K562 (cell line): ENCODE results near the gene TSC22D2. TPM values are rescaled to one million over a fixed set of nuclear protein-coding genes. Genes with fewer than 3 reads are reported as not detected.

Experiments
- CAMTA2 ChIP-seq: fragments of 250-450 bp; sonication (Bioruptor Pico); conservative IDR thresholded peaks from 2 replicates; pipeline ENCODE4 v1.5.1; 2022
- CC2D1A ChIP-seq: fragments of 450-650 bp; IDR thresholded peaks from 2 replicates; pipeline ENCODE4 v1.6.1; 2017; ENCODE audit warnings: mild to moderate bottlenecking
- CHCHD3 ChIP-seq: fragments of 250-450 bp; sonication (Bioruptor Pico); IDR thresholded peaks from 2 replicates; pipeline ENCODE4 v2.1.2; 2022; ENCODE audit warnings: mild to moderate bottlenecking
- ELF2 ChIP-seq: fragments of 250-450 bp; sonication (Bioruptor Pico); IDR thresholded peaks from 2 replicates; pipeline ENCODE4 v1.5.0; 2021; ENCODE audit warnings: mild to moderate bottlenecking
- NCOA2 ChIP-seq, 2 experiments: fragments of 450-650 bp; IDR thresholded peaks; 2 replicates each; pipeline ENCODE4 v1.6.1; 2018; ENCODE audit warnings: mild to moderate bottlenecking in 2 of 2, moderate library complexity in 1 of 2; ENCODE audit not compliant: partially characterized antibody in 2 of 2
- SUPT5H ChIP-seq: fragments of 450-650 bp; IDR thresholded peaks from 2 replicates; pipeline ENCODE4 v1.6.1; 2016
- ZC3H8 ChIP-seq: fragments of 450-650 bp; IDR thresholded peaks from 2 replicates; pipeline ENCODE4 v1.6.1; 2017
- ZFP30 ChIP-seq: fragments of 250-450 bp; sonication (Bioruptor Pico); IDR thresholded peaks from 2 replicates; pipeline ENCODE4 v1.8.0; 2022; ENCODE audit warnings: moderate library complexity, mild to moderate bottlenecking, inconsistent platforms, borderline replicate concordance
- ZNF133 ChIP-seq: fragments of 250-450 bp; sonication (Bioruptor Pico); IDR thresholded peaks from 2 replicates; pipeline ENCODE4 v1.4.0; 2020; ENCODE audit warnings: mild to moderate bottlenecking
- ZNF146 ChIP-seq: IDR thresholded peaks from one replicate; pipeline ENCODE4 v1.6.1; 2018; ENCODE audit warnings: missing compliant biosample characterization; ENCODE audit not compliant: unreplicated experiment
- polyA plus RNA-seq, 8 experiments: library from polyadenylated mRNA; depleted of rRNA in 4 of 8; stranded (reverse) in 5 of 8; unstranded in 3 of 8; fragments of >200 nt; fragmentation: Nextera tagmentation in 2 of 8; fragmentation: Illumina TruSeq in 1 of 8; extraction: Ambion mirVana in 2 of 8; extraction: Trizol in 1 of 8; gene quantifications; 2 replicates each; pipeline versions ENCODE4 v1.2.1 to v1.2.3, GENCODE V29; 2011 to 2014; ENCODE audit warnings: inconsistent platforms in 1 of 8, missing spikeins in 1 of 8
- total RNA-seq, 7 experiments: library from RNA; depleted of rRNA in 6 of 7; stranded (reverse); fragments of >200 nt in 6 of 7; fragmentation: Illumina TruSeq in 2 of 7; extraction: Trizol in 2 of 7; gene quantifications; 2 replicates each; pipeline versions ENCODE4 v1.2.1 to v1.2.3, GENCODE V29; 2011 to 2021; ENCODE audit warnings: low replicate concordance in 1 of 7
- TF ChIP-seq, protein P1 (sequence below): sonication (generic); formaldehyde crosslinking; IDR thresholded peaks from 2 replicates; pipeline ENCODE4 v1.8.1; 2023; ENCODE audit warnings: missing genetic modification reagents, mild to moderate bottlenecking, borderline replicate concordance
- TF ChIP-seq, protein P2 (sequence below): fragments of 450-650 bp; formaldehyde crosslinking; IDR thresholded peaks from 2 replicates; pipeline ENCODE4 v1.4.0; 2020; ENCODE audit warnings: mild to moderate bottlenecking, moderate library complexity
- TF ChIP-seq, protein P3 (sequence below): sonication (generic); formaldehyde crosslinking; IDR thresholded peaks from 2 replicates; pipeline ENCODE4 v1.9.0; 2022; ENCODE audit warnings: mild to moderate bottlenecking, missing genetic modification reagents
- TF ChIP-seq, protein P4 (sequence below): sonication (generic); formaldehyde crosslinking; IDR thresholded peaks from 2 replicates; pipeline ENCODE4 v1.8.1; 2023; ENCODE audit warnings: mild to moderate bottlenecking, missing genetic modification reagents
- TF ChIP-seq, protein P5 (sequence below), 3 experiments: IDR thresholded peaks in 2 of 3; conservative IDR thresholded peaks in 1 of 3; 2 replicates each; pipeline ENCODE4 v1.5.1; 2011 to 2012; ENCODE audit warnings: low read length in 3 of 3, mild to moderate bottlenecking in 3 of 3, control low read depth in 2 of 3, improper control_type of control experiment in 1 of 3, inconsistent platforms in 1 of 3, low read depth in 1 of 3, mixed read lengths in 1 of 3, moderate library complexity in 1 of 3; ENCODE audit not compliant: insufficient read depth in 2 of 3
- TF ChIP-seq, protein P6 (sequence below): fragments of 250-450 bp; sonication (Bioruptor Pico); IDR thresholded peaks from 2 replicates; pipeline ENCODE4 v1.8.0; 2022; ENCODE audit warnings: moderate library complexity, mild to moderate bottlenecking, inconsistent platforms

TSC22D2 gene
- total and polyA plus RNA-seq, 9 of the 15 experiments (the other 6 are each of a cell fraction or from before 2014, with no cell fraction given) = 5.5 to 44.0 (median 19.3) TPM

DNA sequence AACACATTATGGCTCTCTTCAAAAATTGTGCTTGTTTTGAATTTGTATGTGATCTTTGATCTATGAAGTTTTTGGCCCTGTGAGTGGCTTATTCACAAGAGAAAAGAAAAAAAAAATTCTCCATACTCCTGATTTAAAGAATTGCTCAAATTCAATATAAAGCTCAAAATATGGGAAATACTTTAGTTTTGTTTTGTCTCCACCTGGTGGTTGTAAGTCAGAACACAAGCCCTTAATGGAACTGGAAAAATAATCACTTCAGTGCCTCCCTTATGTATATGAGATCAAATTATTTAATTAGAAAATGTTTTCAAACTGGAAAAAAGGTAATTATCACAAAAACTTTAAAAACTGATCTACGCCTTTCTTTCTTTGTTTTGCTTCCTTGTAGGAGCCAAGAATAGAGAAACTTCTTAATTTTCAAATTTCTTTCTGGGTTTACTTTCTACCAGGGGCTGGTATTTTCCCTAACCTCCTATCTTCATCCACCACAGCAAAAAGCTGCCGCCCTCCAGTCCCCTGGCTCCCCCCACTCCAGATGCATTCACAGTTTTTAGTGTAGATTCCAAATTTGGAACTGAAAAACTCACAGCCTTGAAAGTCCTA is 87.6 kb downstream of the TSC22D2 start (continued):
- TF ChIP-seq, protein P1, sequence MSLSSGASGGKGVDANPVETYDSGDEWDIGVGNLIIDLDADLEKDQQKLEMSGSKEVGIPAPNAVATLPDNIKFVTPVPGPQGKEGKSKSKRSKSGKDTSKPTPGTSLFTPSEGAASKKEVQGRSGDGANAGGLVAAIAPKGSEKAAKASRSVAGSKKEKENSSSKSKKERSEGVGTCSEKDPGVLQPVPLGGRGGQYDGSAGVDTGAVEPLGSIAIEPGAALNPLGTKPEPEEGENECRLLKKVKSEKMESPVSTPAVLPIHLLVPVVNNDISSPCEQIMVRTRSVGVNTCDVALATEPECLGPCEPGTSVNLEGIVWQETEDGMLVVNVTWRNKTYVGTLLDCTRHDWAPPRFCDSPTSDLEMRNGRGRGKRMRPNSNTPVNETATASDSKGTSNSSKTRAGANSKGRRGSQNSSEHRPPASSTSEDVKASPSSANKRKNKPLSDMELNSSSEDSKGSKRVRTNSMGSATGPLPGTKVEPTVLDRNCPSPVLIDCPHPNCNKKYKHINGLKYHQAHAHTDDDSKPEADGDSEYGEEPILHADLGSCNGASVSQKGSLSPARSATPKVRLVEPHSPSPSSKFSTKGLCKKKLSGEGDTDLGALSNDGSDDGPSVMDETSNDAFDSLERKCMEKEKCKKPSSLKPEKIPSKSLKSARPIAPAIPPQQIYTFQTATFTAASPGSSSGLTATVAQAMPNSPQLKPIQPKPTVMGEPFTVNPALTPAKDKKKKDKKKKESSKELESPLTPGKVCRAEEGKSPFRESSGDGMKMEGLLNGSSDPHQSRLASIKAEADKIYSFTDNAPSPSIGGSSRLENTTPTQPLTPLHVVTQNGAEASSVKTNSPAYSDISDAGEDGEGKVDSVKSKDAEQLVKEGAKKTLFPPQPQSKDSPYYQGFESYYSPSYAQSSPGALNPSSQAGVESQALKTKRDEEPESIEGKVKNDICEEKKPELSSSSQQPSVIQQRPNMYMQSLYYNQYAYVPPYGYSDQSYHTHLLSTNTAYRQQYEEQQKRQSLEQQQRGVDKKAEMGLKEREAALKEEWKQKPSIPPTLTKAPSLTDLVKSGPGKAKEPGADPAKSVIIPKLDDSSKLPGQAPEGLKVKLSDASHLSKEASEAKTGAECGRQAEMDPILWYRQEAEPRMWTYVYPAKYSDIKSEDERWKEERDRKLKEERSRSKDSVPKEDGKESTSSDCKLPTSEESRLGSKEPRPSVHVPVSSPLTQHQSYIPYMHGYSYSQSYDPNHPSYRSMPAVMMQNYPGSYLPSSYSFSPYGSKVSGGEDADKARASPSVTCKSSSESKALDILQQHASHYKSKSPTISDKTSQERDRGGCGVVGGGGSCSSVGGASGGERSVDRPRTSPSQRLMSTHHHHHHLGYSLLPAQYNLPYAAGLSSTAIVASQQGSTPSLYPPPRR = no peak
- TF ChIP-seq ZFP30 (CRISPR knock-in tag) = no peak
- TF ChIP-seq NCOA2 (IDR thresholded peaks at IDR 0.05; ENCODE audit: partially characterized antibody in 2 of 2) = peak in 1 of 2 experiments; percentile 0
- TF ChIP-seq, protein P2, sequence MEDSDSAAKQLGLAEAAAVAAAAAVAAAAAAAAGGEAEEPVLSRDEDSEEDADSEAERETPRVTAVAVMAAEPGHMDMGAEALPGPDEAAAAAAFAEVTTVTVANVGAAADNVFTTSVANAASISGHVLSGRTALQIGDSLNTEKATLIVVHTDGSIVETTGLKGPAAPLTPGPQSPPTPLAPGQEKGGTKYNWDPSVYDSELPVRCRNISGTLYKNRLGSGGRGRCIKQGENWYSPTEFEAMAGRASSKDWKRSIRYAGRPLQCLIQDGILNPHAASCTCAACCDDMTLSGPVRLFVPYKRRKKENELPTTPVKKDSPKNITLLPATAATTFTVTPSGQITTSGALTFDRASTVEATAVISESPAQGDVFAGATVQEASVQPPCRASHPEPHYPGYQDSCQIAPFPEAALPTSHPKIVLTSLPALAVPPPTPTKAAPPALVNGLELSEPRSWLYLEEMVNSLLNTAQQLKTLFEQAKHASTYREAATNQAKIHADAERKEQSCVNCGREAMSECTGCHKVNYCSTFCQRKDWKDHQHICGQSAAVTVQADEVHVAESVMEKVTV = peak; percentile 89
- TF ChIP-seq ELF2 (CRISPR knock-in tag) = no peak
- TF ChIP-seq ZNF146 (CRISPR knock-in tag) = no peak
- no peak for TF ChIP-seq SUPT5H
- TF ChIP-seq, protein P3, sequence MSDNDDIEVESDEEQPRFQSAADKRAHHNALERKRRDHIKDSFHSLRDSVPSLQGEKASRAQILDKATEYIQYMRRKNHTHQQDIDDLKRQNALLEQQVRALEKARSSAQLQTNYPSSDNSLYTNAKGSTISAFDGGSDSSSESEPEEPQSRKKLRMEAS = no peak
- TF ChIP-seq ZNF133 (CRISPR knock-in tag) = no peak
- no peak for TF ChIP-seq CHCHD3 (CRISPR knock-in tag)
- TF ChIP-seq, protein P4, sequence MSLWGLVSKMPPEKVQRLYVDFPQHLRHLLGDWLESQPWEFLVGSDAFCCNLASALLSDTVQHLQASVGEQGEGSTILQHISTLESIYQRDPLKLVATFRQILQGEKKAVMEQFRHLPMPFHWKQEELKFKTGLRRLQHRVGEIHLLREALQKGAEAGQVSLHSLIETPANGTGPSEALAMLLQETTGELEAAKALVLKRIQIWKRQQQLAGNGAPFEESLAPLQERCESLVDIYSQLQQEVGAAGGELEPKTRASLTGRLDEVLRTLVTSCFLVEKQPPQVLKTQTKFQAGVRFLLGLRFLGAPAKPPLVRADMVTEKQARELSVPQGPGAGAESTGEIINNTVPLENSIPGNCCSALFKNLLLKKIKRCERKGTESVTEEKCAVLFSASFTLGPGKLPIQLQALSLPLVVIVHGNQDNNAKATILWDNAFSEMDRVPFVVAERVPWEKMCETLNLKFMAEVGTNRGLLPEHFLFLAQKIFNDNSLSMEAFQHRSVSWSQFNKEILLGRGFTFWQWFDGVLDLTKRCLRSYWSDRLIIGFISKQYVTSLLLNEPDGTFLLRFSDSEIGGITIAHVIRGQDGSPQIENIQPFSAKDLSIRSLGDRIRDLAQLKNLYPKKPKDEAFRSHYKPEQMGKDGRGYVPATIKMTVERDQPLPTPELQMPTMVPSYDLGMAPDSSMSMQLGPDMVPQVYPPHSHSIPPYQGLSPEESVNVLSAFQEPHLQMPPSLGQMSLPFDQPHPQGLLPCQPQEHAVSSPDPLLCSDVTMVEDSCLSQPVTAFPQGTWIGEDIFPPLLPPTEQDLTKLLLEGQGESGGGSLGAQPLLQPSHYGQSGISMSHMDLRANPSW (CRISPR knock-in tag) = no peak
- TF ChIP-seq CC2D1A = 0 out of 2 replicates have a peak, but pooled peaks have one; percentile 49
- TF ChIP-seq, protein P5, sequence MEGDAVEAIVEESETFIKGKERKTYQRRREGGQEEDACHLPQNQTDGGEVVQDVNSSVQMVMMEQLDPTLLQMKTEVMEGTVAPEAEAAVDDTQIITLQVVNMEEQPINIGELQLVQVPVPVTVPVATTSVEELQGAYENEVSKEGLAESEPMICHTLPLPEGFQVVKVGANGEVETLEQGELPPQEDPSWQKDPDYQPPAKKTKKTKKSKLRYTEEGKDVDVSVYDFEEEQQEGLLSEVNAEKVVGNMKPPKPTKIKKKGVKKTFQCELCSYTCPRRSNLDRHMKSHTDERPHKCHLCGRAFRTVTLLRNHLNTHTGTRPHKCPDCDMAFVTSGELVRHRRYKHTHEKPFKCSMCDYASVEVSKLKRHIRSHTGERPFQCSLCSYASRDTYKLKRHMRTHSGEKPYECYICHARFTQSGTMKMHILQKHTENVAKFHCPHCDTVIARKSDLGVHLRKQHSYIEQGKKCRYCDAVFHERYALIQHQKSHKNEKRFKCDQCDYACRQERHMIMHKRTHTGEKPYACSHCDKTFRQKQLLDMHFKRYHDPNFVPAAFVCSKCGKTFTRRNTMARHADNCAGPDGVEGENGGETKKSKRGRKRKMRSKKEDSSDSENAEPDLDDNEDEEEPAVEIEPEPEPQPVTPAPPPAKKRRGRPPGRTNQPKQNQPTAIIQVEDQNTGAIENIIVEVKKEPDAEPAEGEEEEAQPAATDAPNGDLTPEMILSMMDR (IDR thresholded peaks at IDR 0.05 in 2 of 3, conservative IDR thresholded peaks at IDR 0.05 in 1 of 3; ENCODE audit: insufficient read depth in 2 of 3, low read depth in 1 of 3, low read length in 3 of 3) = peak; percentile 45 to 82 (median 64); a peak in 5 of 6 replicates
- no peak for TF ChIP-seq ZC3H8
- TF ChIP-seq, protein P6, sequence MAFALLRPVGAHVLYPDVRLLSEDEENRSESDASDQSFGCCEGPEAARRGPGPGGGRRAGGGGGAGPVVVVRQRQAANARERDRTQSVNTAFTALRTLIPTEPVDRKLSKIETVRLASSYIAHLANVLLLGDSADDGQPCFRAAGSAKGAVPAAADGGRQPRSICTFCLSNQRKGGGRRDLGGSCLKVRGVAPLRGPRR (CRISPR knock-in tag) = no peak
- no peak for TF ChIP-seq CAMTA2 (CRISPR knock-in tag)
